ENCODE data around the gene TEX29. TPM values are rescaled to one million over a fixed set of nuclear protein-coding genes. Genes with fewer than 3 reads are reported as not detected.

The TEX29 gene
- total RNA-seq, 5 donors from 2014 or later (not counting 1 experiment from before 2014, with no cell fraction given), result 0.36 to 0.76 (median 0.70) TPM; not detected in 2

- Mint-ChIP-seq H3K27me3 (peaks cover 5 to 15% of the 10 kb centered on the region in 2 donors), H3K27ac (no peak overlapping the region), H3K4me1 (no peaks in the 10 kb centered on the region), H3K9me3 (no peaks in the 10 kb centered on the region), H3K36me3 (no peaks in the 10 kb centered on the region), H3K4me3 (no peak overlapping the region)
- Histone ChIP-seq H3K27ac (ENCODE audit: low read length) (no peak overlapping the region), H3K9me3 (no peaks in the 10 kb centered on the region), H3K4me1 (ENCODE audit: control insufficient read depth in 1 of 2, extremely low read depth in 1 of 2, insufficient read depth in 2 of 2, low read length in 2 of 2) (no peaks in the 10 kb centered on the region), H3K4me3 (ENCODE audit: control insufficient read depth in 1 of 2, extremely low read depth in 1 of 2, low read length in 1 of 2) (no peak overlapping the region), H3K27me3 (replicated peaks in 1 of 2; ENCODE audit: control insufficient read depth in 2 of 2, extremely low read depth in 1 of 2, insufficient read depth in 2 of 2, low read length in 1 of 2) (peaks cover 0 to 37% of the 10 kb centered on the region in 2 experiments), H3K36me3 (ENCODE audit: control insufficient read depth in 2 of 2, extremely low read depth in 1 of 2, insufficient read depth in 1 of 2, low read length in 1 of 2) (no peaks in the 10 kb centered on the region)
- 96% methylated on average over 8 of the region's 12 CpGs for WGBS (ENCODE audit: insufficient coverage)
- ATAC-seq (replicated peaks in 1 of 4) (no peak), DNase-seq (no peak)
- POLR2A ChIA-PET, result no interaction called here
- CTCF ChIA-PET, result no interaction called here
These were observed 42.7 kb downstream of the TEX29 start for GRCh38 chr13:111363121-111363520.

GRCh38 chr13:111363591-111363990 is 43.1 kb downstream of the TEX29 start:
- H3K4me1 ChIP-seq (ENCODE audit: control insufficient read depth in 1 of 2, extremely low read depth in 1 of 2, insufficient read depth in 2 of 2, low read length in 2 of 2), result no peaks in the 10 kb centered on the region
- no peaks in the 10 kb centered on the region for H3K4me1 Mint-ChIP-seq
- POLR2A ChIA-PET, result no interaction called here
- no peak overlapping the region for H3K4me3 Mint-ChIP-seq
- no peaks in the 10 kb centered on the region for H3K9me3 Mint-ChIP-seq
- no peaks in the 10 kb centered on the region for H3K36me3 ChIP-seq (ENCODE audit: control insufficient read depth in 2 of 2, extremely low read depth in 1 of 2, insufficient read depth in 1 of 2, low read length in 1 of 2)
- CTCF ChIA-PET, result no interaction called here
- no peaks in the 10 kb centered on the region for H3K9me3 ChIP-seq
- 85% methylated on average over 7 of the region's 7 CpGs for WGBS (ENCODE audit: insufficient coverage)
- no peak overlapping the region for H3K4me3 ChIP-seq (ENCODE audit: control insufficient read depth in 1 of 2, extremely low read depth in 1 of 2, low read length in 1 of 2)
- peaks cover 5 to 15% of the 10 kb centered on the region in 2 donors for H3K27me3 Mint-ChIP-seq
- H3K36me3 Mint-ChIP-seq, result no peaks in the 10 kb centered on the region
- H3K27ac Mint-ChIP-seq, result no peak overlapping the region
- no peak for DNase-seq
- no peak for ATAC-seq (replicated peaks in 1 of 4)
- H3K27ac ChIP-seq (ENCODE audit: low read length), result no peak overlapping the region
- peaks cover 0 to 37% of the 10 kb centered on the region in 2 experiments for H3K27me3 ChIP-seq (replicated peaks in 1 of 2; ENCODE audit: control insufficient read depth in 2 of 2, extremely low read depth in 1 of 2, insufficient read depth in 2 of 2, low read length in 1 of 2)

GRCh38 chr13:111365149-111366005 is 44.9 kb downstream of the TEX29 start:
- Histone ChIP-seq H3K9me3 (no peaks in the 10 kb centered on the region), H3K27me3 (replicated peaks in 1 of 2; ENCODE audit: control insufficient read depth in 2 of 2, extremely low read depth in 1 of 2, insufficient read depth in 2 of 2, low read length in 1 of 2) (peaks cover 0 to 27% of the 10 kb centered on the region in 2 experiments), H3K27ac (ENCODE audit: low read length) (no peak overlapping the region), H3K4me1 (ENCODE audit: control insufficient read depth in 1 of 2, extremely low read depth in 1 of 2, insufficient read depth in 2 of 2, low read length in 2 of 2) (no peaks in the 10 kb centered on the region), H3K4me3 (ENCODE audit: control insufficient read depth in 1 of 2, extremely low read depth in 1 of 2, low read length in 1 of 2) (no peak overlapping the region), H3K36me3 (ENCODE audit: control insufficient read depth in 2 of 2, extremely low read depth in 1 of 2, insufficient read depth in 1 of 2, low read length in 1 of 2) (no peaks in the 10 kb centered on the region)
- Mint-ChIP-seq H3K27ac (no peak overlapping the region), H3K36me3 (no peaks in the 10 kb centered on the region), H3K4me1 (no peaks in the 10 kb centered on the region), H3K4me3 (no peak overlapping the region), H3K9me3 (peaks cover 0 to 5% (median 0%) of the 10 kb centered on the region in 3 donors), H3K27me3 (peaks cover 5 to 12% of the 10 kb centered on the region in 2 donors)
- ATAC-seq (replicated peaks in 1 of 4) (no peak), DNase-seq (no peak)
- POLR2A ChIA-PET, result no interaction called here
- WGBS (ENCODE audit: insufficient coverage), result 90% methylated on average over 12 of the region's 17 CpGs
- CTCF ChIA-PET, result no interaction called here

GRCh38 chr13:111367340-111367739 is 46.9 kb downstream of the TEX29 start:
- Mint-ChIP-seq H3K4me3 (no peak overlapping the region), H3K27me3 (peaks cover 5 to 10% of the 10 kb centered on the region in 2 donors), H3K27ac (no peak overlapping the region), H3K36me3 (no peaks in the 10 kb centered on the region), H3K4me1 (no peaks in the 10 kb centered on the region), H3K9me3 (peaks cover 0 to 5% (median 0%) of the 10 kb centered on the region in 3 donors)
- Histone ChIP-seq H3K36me3 (ENCODE audit: control insufficient read depth in 2 of 2, extremely low read depth in 1 of 2, insufficient read depth in 1 of 2, low read length in 1 of 2) (no peaks in the 10 kb centered on the region), H3K9me3 (no peaks in the 10 kb centered on the region), H3K4me1 (ENCODE audit: control insufficient read depth in 1 of 2, extremely low read depth in 1 of 2, insufficient read depth in 2 of 2, low read length in 2 of 2) (no peaks in the 10 kb centered on the region), H3K4me3 (ENCODE audit: control insufficient read depth in 1 of 2, extremely low read depth in 1 of 2, low read length in 1 of 2) (no peak overlapping the region), H3K27ac (ENCODE audit: low read length) (no peak overlapping the region), H3K27me3 (replicated peaks in 1 of 2; ENCODE audit: control insufficient read depth in 2 of 2, extremely low read depth in 1 of 2, insufficient read depth in 2 of 2, low read length in 1 of 2) (peaks cover 0 to 14% of the 10 kb centered on the region in 2 experiments)
- ChIA-PET POLR2A (no interaction called here), CTCF (no interaction called here)
- DNase-seq, result no peak
- WGBS (ENCODE audit: insufficient coverage), result no CpG with 5 or more reads among the region's 2 CpGs
- ATAC-seq (replicated peaks in 1 of 4), result no peak

- Mint-ChIP-seq H3K4me1 (peaks cover 2 to 7% (median 6%) of the 10 kb centered on the region in 3 donors), H3K4me3 (no peak overlapping the region), H3K9me3 (peaks cover 0 to 5% (median 3%) of the 10 kb centered on the region in 3 donors), H3K27me3 (peaks cover 0 to 6% of the 10 kb centered on the region in 2 donors), H3K27ac (no peak overlapping the region), H3K36me3 (no peaks in the 10 kb centered on the region)
- Histone ChIP-seq H3K4me1 (ENCODE audit: control insufficient read depth in 1 of 2, extremely low read depth in 1 of 2, insufficient read depth in 2 of 2, low read length in 2 of 2) (peaks cover 0 to 2% of the 10 kb centered on the region in 2 experiments), H3K27me3 (replicated peaks in 1 of 2; ENCODE audit: control insufficient read depth in 2 of 2, extremely low read depth in 1 of 2, insufficient read depth in 2 of 2, low read length in 1 of 2) (peaks cover 0 to 14% of the 10 kb centered on the region in 2 experiments), H3K4me3 (ENCODE audit: control insufficient read depth in 1 of 2, extremely low read depth in 1 of 2, low read length in 1 of 2) (no peak overlapping the region), H3K36me3 (ENCODE audit: control insufficient read depth in 2 of 2, extremely low read depth in 1 of 2, insufficient read depth in 1 of 2, low read length in 1 of 2) (no peaks in the 10 kb centered on the region), H3K27ac (ENCODE audit: low read length) (no peak overlapping the region), H3K9me3 (no peaks in the 10 kb centered on the region)
- no peak for ATAC-seq (replicated peaks in 1 of 4)
- no peak for DNase-seq
- POLR2A ChIA-PET, result interaction anchor here in 1 of 2 donors (0.5 kb wide), 1 partner anchor 13 kb away, joined by 6 read pairs; no protein-coding TSS in a partner anchor
- CTCF ChIA-PET, result no interaction called here
- 100% methylated on average over 1 of the region's 4 CpGs for WGBS (ENCODE audit: insufficient coverage)
These were observed 47.6 kb downstream of the TEX29 start for GRCh38 chr13:111368091-111368490.

- ATAC-seq (replicated peaks in 1 of 4) (no peak), DNase-seq (no peak)
- Histone ChIP-seq H3K9me3 (no peaks in the 10 kb centered on the region), H3K27ac (ENCODE audit: low read length) (no peak overlapping the region), H3K4me1 (ENCODE audit: control insufficient read depth in 1 of 2, extremely low read depth in 1 of 2, insufficient read depth in 2 of 2, low read length in 2 of 2) (peaks cover 0 to 3% of the 10 kb centered on the region in 2 experiments), H3K36me3 (ENCODE audit: control insufficient read depth in 2 of 2, extremely low read depth in 1 of 2, insufficient read depth in 1 of 2, low read length in 1 of 2) (no peaks in the 10 kb centered on the region), H3K27me3 (replicated peaks in 1 of 2; ENCODE audit: control insufficient read depth in 2 of 2, extremely low read depth in 1 of 2, insufficient read depth in 2 of 2, low read length in 1 of 2) (peaks cover 0 to 7% of the 10 kb centered on the region in 2 experiments), H3K4me3 (ENCODE audit: control insufficient read depth in 1 of 2, extremely low read depth in 1 of 2, low read length in 1 of 2) (no peak overlapping the region)
- Mint-ChIP-seq H3K9me3 (peaks cover 0 to 5% (median 3%) of the 10 kb centered on the region in 3 donors), H3K27ac (no peak overlapping the region), H3K27me3 (peaks cover 0 to 3% of the 10 kb centered on the region in 2 donors), H3K4me3 (no peak overlapping the region), H3K4me1 (peaks cover 2 to 17% (median 7%) of the 10 kb centered on the region in 3 donors), H3K36me3 (no peaks in the 10 kb centered on the region)
- ChIA-PET POLR2A (no interaction called here), CTCF (no interaction called here)
- 92% methylated on average over 3 of the region's 5 CpGs for WGBS (ENCODE audit: insufficient coverage)
These were observed 49.7 kb downstream of the TEX29 start for GRCh38 chr13:111370147-111370546.

All from T-cell (primary cell).